CD4-positive, alpha-beta memory T cell (primary cell): ENCODE data around the gene CEP19. TPM values are rescaled to one million over a fixed set of nuclear protein-coding genes. Genes with fewer than 3 reads are reported as not detected.
A peak's percentile ranks its signal among the peaks of the same experiment; 100 is the strongest.

Experiments used
- CTCF ChIA-PET: fragments of 350-600 bp; sonication (Branson Sonifier 250); formaldehyde crosslinking; loops from one replicate; lab custom pipeline; 2021; ENCODE audit warnings: inconsistent platforms; ENCODE audit not compliant: partially characterized antibody; lab: Charles Lee
- POLR2A ChIA-PET: fragments of 350-600 bp; sonication (Branson Sonifier 250); formaldehyde crosslinking; loops from one replicate; lab custom pipeline; 2021; ENCODE audit not compliant: partially characterized antibody; lab: Charles Lee
- DNase-seq, 5 donors: peaks; one replicate each; pipeline versions ENCODE4 v3.0.0 to v3.0.0-alpha.2; 2020 to 2022; ENCODE audit warnings: mixed read lengths in 1 of 5
- H3K27ac ChIP-seq: one replicate; pipeline ENCODE4 v1.7.0; 2013; ENCODE audit warnings: low read depth, low read length
- H3K27me3 ChIP-seq: 2 replicates; pipeline ENCODE4 v1.7.0; 2013; ENCODE audit warnings: mild to moderate bottlenecking, low read length, moderate library complexity; ENCODE audit not compliant: insufficient read depth
- H3K36me3 ChIP-seq: 2 replicates; pipeline ENCODE4 v1.7.0; 2013; ENCODE audit warnings: mild to moderate bottlenecking, low read length, moderate library complexity; ENCODE audit not compliant: insufficient read depth
- H3K4me1 ChIP-seq: 2 replicates; pipeline ENCODE4 v1.7.0; 2013; ENCODE audit warnings: mild to moderate bottlenecking, low read length, moderate library complexity; ENCODE audit not compliant: insufficient read depth
- H3K4me3 ChIP-seq, 2 donors: one replicate each; pipeline ENCODE4 v1.7.0; 2013; ENCODE audit warnings: low read length in 2 of 2, mild to moderate bottlenecking in 1 of 2
- H3K9me3 ChIP-seq, 2 donors: one replicate each; pipeline ENCODE4 v1.7.0; 2013; ENCODE audit warnings: low read length in 2 of 2, control low read depth in 1 of 2; ENCODE audit not compliant: control insufficient read depth in 1 of 2
- H3K27ac Mint-ChIP-seq, 7 donors: one replicate each; pipeline ENCODE4 v1.8.0; 2020 to 2021; ENCODE audit warnings: mixed read lengths in 7 of 7, mild to moderate bottlenecking in 6 of 7, inconsistent platforms in 3 of 7, moderate library complexity in 3 of 7
- H3K27me3 Mint-ChIP-seq, 2 donors: one replicate each; pipeline ENCODE4 v1.8.0; 2020 to 2021; ENCODE audit warnings: mixed read lengths in 2 of 2
- H3K36me3 Mint-ChIP-seq, 2 donors: one replicate each; pipeline ENCODE4 v1.8.0; 2020 to 2021; ENCODE audit warnings: mixed read lengths in 2 of 2, inconsistent platforms in 1 of 2, mild to moderate bottlenecking in 1 of 2
- H3K4me1 Mint-ChIP-seq, 4 donors: one replicate each; pipeline ENCODE4 v1.8.0; 2020 to 2021; ENCODE audit warnings: mixed read lengths in 4 of 4, mild to moderate bottlenecking in 1 of 4
- H3K4me3 Mint-ChIP-seq, 8 donors: one replicate each; pipeline ENCODE4 v1.8.0; 2020 to 2021; ENCODE audit warnings: mixed read lengths in 8 of 8, mild to moderate bottlenecking in 7 of 8, moderate library complexity in 6 of 8, inconsistent platforms in 3 of 8
- H3K9me3 Mint-ChIP-seq, 8 donors: one replicate each; pipeline ENCODE4 v1.8.0; 2020 to 2021; ENCODE audit warnings: mixed read lengths in 8 of 8, mild to moderate bottlenecking in 5 of 8, inconsistent platforms in 3 of 8, moderate library complexity in 1 of 8
- intact Hi-C: fragments of 100-400 bp; cut with micrococcal nuclease; formaldehyde crosslinking; loops from one replicate; pipeline ENCODE4 v1.15.1; 2023
- polyA plus RNA-seq, 2 donors: library from polyadenylated mRNA; unstranded; fragments of 300-500 nt; fragmentation: Illumina TruSeq; gene quantifications; one replicate each; pipeline ENCODE4 v1.2.3, GENCODE V29; 2021
- total RNA-seq, 2 experiments: library from RNA; stranded (reverse); gene quantifications; one replicate each; pipeline ENCODE4 v1.2.3, GENCODE V29; 2021

Gene CEP19, protein sequence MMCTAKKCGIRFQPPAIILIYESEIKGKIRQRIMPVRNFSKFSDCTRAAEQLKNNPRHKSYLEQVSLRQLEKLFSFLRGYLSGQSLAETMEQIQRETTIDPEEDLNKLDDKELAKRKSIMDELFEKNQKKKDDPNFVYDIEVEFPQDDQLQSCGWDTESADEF
- total RNA-seq (1 to 10 TPM; 7.8 to 8.2 TPM), polyA plus RNA-seq (10 to 100 TPM in 1 of 2 donors, 1 to 10 TPM in 1; 5.4 to 10.8 TPM)

GRCh38 chr3:196711838-196712513 lies at the start of gene CEP19, which contains the start of gene PIGX:
Gene CEP19 (minus strand): TSS chr3:196712250. CDS start chr3:196708657, 3,593 bp downstream.
Gene PIGX (plus strand): TSS chr3:196712377.
- Mint-ChIP-seq H3K4me1 (peaks cover 12 to 33% (median 24%) of the 10 kb centered on the region in 4 donors), H3K27me3 (no peaks in the 10 kb centered on the region), H3K4me3 (peak within 1 kb of the TSS; percentile 85 to 98 (median 96)), H3K27ac (peak within 1 kb of the TSS; percentile 93 to 100 (median 99)), H3K9me3 (no peaks in the 10 kb centered on the region), H3K36me3 (peaks cover 5 to 7% of the 10 kb centered on the region in 2 donors)
- Histone ChIP-seq H3K4me1 (peaks cover 21% of the 10 kb centered on the region), H3K27me3 (no peaks in the 10 kb centered on the region), H3K36me3 (no peaks in the 10 kb centered on the region), H3K9me3 (no peaks in the 10 kb centered on the region), H3K27ac (peak within 1 kb of the TSS; percentile 99), H3K4me3 (peak within 1 kb of the TSS; percentile 68 to 87)
- POLR2A ChIA-PET: interaction anchor here (0.5 to 3.6 kb wide), 19 partner anchors 14 to 394 kb away, joined by 3 to 59 read pairs (median 4); partner anchors contain the start of genes DYNLT2B, FBXO45, NCBP2 and NRROS
- CTCF ChIA-PET: interaction anchor here (1.3 to 1.9 kb wide), 2 partner anchors 80 to 103 kb away, joined by 3 to 9 read pairs; no protein-coding TSS in a partner anchor
- DNase-seq: peak; percentile 93 to 98 (median 96)
- intact Hi-C loops: loop anchor here (1.0 kb wide), 4 partner anchors 27 to 280 kb away; partner anchors contain the start of genes NCBP2, PAK2 and UBXN7

GRCh38 chr3:196757876-196758739 lies 46.1 kb upstream of the CEP19 start:
- Mint-ChIP-seq H3K9me3 (peaks cover 0 to 21% (median 17%) of the 10 kb centered on the region in 8 donors), H3K27ac (peak overlapping the region in 6 of 7 donors; percentile 2 to 87 (median 59)), H3K4me3 (peak overlapping the region in 2 of 8 donors; percentile 1 to 59), H3K27me3 (no peaks in the 10 kb centered on the region), H3K4me1 (peaks cover 43 to 59% (median 49%) of the 10 kb centered on the region in 4 donors), H3K36me3 (peaks cover 41 to 45% of the 10 kb centered on the region in 2 donors)
- Histone ChIP-seq H3K27ac (no peak overlapping the region), H3K36me3 (peaks cover 10% of the 10 kb centered on the region), H3K9me3 (no peaks in the 10 kb centered on the region), H3K4me1 (peaks cover 24% of the 10 kb centered on the region), H3K4me3 (no peak overlapping the region), H3K27me3 (no peaks in the 10 kb centered on the region)
- ChIA-PET CTCF (interaction anchor here (0.9 kb wide), 1 partner anchor 149 kb away, joined by 3 read pairs; no protein-coding TSS in a partner anchor), POLR2A (interaction anchor here (0.5 to 1.0 kb wide), 2 partner anchors 13 to 17 kb away, joined by 4 to 5 read pairs; no protein-coding TSS in a partner anchor)
- intact Hi-C loops: no loop called here
- no peak for DNase-seq

DNA sequence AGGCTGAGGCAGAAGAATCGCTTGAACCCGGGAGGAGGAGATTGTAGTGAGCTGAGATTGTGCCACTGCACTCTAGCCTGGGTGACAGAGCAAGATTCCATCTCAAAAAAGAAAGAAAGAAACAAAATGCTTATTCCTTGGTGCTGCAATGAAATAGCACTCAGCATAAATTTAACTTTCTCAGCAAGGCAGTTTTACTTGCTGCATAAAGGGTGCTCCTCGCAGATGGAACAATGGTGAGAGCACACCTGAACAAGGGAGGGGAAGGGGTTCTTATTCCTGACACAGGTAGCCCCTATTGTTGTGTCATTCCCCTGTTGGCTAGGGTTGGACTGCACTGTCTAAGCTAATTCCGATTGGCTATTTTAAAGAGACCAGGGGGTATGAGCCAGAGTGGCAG lies 44.7 kb upstream of the CEP19 start:
- peaks cover 37 to 50% of the 10 kb centered on the region in 2 donors for H3K36me3 Mint-ChIP-seq
- peaks cover 22% of the 10 kb centered on the region for H3K4me1 ChIP-seq
- peaks cover 0 to 21% (median 17%) of the 10 kb centered on the region in 8 donors for H3K9me3 Mint-ChIP-seq
- H3K36me3 ChIP-seq: peaks cover 10% of the 10 kb centered on the region
- H3K4me3 Mint-ChIP-seq: peak overlapping the region in 2 of 8 donors; percentile 34 to 51
- ChIA-PET POLR2A (interaction anchor here (0.9 kb wide), 2 partner anchors 9 to 10 kb away, joined by 3 read pairs; no protein-coding TSS in a partner anchor), CTCF (no interaction called here)
- H3K27ac ChIP-seq: no peak overlapping the region
- no peak for DNase-seq
- H3K9me3 ChIP-seq: no peaks in the 10 kb centered on the region
- H3K4me1 Mint-ChIP-seq: peaks cover 40 to 60% (median 48%) of the 10 kb centered on the region in 4 donors
- no peak overlapping the region for H3K4me3 ChIP-seq
- H3K27ac Mint-ChIP-seq: peak overlapping the region in 4 of 7 donors; percentile 2 to 77 (median 51)
- no peaks in the 10 kb centered on the region for H3K27me3 Mint-ChIP-seq
- H3K27me3 ChIP-seq: no peaks in the 10 kb centered on the region
- intact Hi-C loops: no loop called here

DNA sequence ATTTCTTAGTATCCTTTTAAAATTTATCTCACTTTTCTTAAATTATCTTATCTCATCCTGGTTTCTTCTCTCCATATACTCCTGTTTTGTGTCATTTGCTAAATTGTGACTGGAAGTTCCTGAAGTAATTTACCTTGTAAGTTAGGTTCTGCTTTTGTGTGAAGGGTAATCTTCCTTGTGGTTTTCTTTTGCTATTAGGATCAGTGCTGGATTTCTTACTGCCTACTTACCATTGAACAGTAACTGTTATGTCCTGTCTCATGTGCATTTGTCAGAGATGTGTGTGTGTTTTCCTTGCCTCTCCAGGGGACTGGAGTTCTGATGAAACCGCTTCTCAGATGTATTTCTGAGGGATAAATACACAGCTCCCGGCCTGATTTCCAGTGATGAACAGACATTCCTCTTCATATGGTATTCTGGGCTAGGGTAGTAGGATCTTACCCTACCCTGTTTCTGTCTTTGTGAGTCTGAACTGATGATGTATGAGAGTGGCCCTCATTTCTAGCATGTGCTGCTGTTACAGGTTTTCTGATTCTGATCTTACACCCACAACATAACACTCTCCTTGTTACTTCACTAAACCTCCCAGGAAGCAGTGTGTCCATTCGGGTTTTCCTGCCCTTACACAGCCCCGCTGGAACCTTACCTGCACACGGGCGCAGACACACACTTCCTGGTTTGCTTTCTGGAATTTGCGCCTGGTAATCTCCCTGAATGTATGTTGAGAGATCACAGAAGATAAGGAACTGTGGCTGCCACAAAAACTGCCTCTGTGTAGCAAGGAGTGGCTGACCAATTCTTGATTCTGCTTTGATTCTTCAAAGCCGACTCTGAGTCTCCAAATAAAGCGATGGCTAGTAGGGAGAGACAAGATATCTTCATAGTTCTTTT lies 42.3 kb upstream of the CEP19 start:
- DNase-seq: no peak
- H3K36me3 ChIP-seq: peaks cover 10% of the 10 kb centered on the region
- intact Hi-C loops: no loop called here
- H3K4me3 Mint-ChIP-seq: peak overlapping the region in 2 of 8 donors; percentile 4 to 5
- ChIA-PET CTCF (interaction anchor here (1.1 kb wide), 1 partner anchor 83 kb away, joined by 3 read pairs; no protein-coding TSS in a partner anchor), POLR2A (interaction anchor here (1.1 kb wide), 1 partner anchor 9 kb away, joined by 3 read pairs; no protein-coding TSS in a partner anchor)
- H3K4me1 Mint-ChIP-seq: peaks cover 43 to 61% (median 52%) of the 10 kb centered on the region in 4 donors
- peak overlapping the region in 5 of 7 donors; percentile 18 to 78 (median 44) for H3K27ac Mint-ChIP-seq
- H3K4me3 ChIP-seq: no peak overlapping the region
- H3K27me3 Mint-ChIP-seq: no peaks in the 10 kb centered on the region
- no peaks in the 10 kb centered on the region for H3K9me3 ChIP-seq
- H3K27me3 ChIP-seq: no peaks in the 10 kb centered on the region
- peaks cover 0 to 21% (median 17%) of the 10 kb centered on the region in 8 donors for H3K9me3 Mint-ChIP-seq
- H3K36me3 Mint-ChIP-seq: peaks cover 39 to 52% of the 10 kb centered on the region in 2 donors
- H3K27ac ChIP-seq: no peak overlapping the region
- H3K4me1 ChIP-seq: peaks cover 31% of the 10 kb centered on the region

DNA sequence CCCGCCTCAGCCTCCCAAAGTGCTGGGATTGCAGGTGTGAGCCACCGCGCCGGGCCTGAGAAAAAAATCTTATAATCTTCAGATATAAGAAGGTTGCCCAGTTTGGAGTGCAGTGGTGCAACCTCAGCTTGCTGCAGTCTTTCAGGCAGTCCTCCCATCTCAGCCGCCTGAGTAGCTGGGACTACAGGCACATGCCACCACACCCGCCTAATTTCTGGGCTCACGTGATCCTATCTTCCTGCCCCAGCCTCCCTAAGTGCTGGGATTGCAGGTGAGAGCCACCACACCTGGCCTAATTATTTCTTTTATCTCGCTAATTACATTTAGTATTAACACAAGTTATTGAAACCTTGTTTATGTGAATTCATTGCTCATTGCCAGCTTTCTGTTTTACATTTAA lies 41.2 kb upstream of the CEP19 start:
- Histone ChIP-seq H3K36me3 (peaks cover 10% of the 10 kb centered on the region), H3K9me3 (no peaks in the 10 kb centered on the region), H3K4me1 (peaks cover 33% of the 10 kb centered on the region), H3K27me3 (no peaks in the 10 kb centered on the region), H3K27ac (no peak overlapping the region), H3K4me3 (no peak overlapping the region)
- Mint-ChIP-seq H3K36me3 (peaks cover 49 to 60% of the 10 kb centered on the region in 2 donors), H3K27me3 (no peaks in the 10 kb centered on the region), H3K4me3 (no peak overlapping the region), H3K27ac (peak overlapping the region in 3 of 7 donors; percentile 15 to 69 (median 41)), H3K4me1 (peaks cover 48 to 64% (median 56%) of the 10 kb centered on the region in 4 donors), H3K9me3 (peaks cover 0 to 21% (median 17%) of the 10 kb centered on the region in 8 donors)
- intact Hi-C loops: no loop called here
- POLR2A ChIA-PET: no interaction called here
- no peak for DNase-seq
- CTCF ChIA-PET: interaction anchor here (1.7 kb wide), 1 partner anchor 16 kb away, joined by 3 read pairs; no protein-coding TSS in a partner anchor

DNA sequence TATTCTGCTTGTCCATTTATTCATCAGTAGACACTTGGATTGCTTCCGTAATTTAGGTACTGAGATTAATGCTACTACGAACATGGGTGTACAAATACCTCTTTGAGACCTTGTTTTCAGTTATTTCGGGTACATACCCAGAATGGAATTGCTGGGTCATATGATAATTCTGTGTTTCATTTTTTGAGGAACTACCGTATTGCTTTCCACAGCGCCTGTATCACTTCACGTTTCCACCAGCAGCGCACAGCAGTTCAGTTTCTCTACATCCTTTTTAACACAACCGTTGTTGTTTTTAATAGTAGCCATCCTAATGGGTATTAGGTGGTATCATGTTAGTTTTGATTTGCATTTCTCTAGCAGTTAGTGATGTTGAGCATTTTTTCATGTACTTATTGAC lies 37.1 kb upstream of the CEP19 start:
- ChIA-PET POLR2A (no interaction called here), CTCF (interaction anchor here (0.7 kb wide), 1 partner anchor 53 kb away, joined by 3 read pairs; no protein-coding TSS in a partner anchor)
- H3K27me3 ChIP-seq: no peaks in the 10 kb centered on the region
- H3K9me3 ChIP-seq: no peaks in the 10 kb centered on the region
- H3K36me3 Mint-ChIP-seq: peaks cover 33 to 46% of the 10 kb centered on the region in 2 donors
- H3K4me3 ChIP-seq: no peak overlapping the region
- intact Hi-C loops: loop anchor here (10.0 kb wide), 1 partner anchor 56 kb away; no protein-coding TSS in a partner anchor
- H3K27ac Mint-ChIP-seq: peak overlapping the region in 4 of 7 donors; percentile 20 to 39 (median 28)
- H3K4me1 Mint-ChIP-seq: peaks cover 36 to 63% (median 49%) of the 10 kb centered on the region in 4 donors
- peaks cover 46% of the 10 kb centered on the region for H3K4me1 ChIP-seq
- DNase-seq: no peak
- H3K9me3 Mint-ChIP-seq: no peaks in the 10 kb centered on the region
- no peaks in the 10 kb centered on the region for H3K27me3 Mint-ChIP-seq
- H3K36me3 ChIP-seq: no peaks in the 10 kb centered on the region
- no peak overlapping the region for H3K27ac ChIP-seq
- no peak overlapping the region for H3K4me3 Mint-ChIP-seq
